NCI-H1417 (cell line): ENCODE data around the gene ZFP62.
A peak's percentile ranks its signal among the peaks of the same experiment; 100 is the strongest.

Experiments used
- DNase-seq, 3 experiments: peaks; one replicate each; lab custom pipeline; 2025; lab: John Stamatoyannopoulos, UW

The ZFP62 gene

GRCh38 chr5:180810210-180810958 is 50.7 kb downstream of the ZFP62 start:
- DNase-seq, result peak; percentile 92 to 95 (median 93)

GRCh38 chr5:180809403-180810209 is 51.5 kb downstream of the ZFP62 start:
- peak; percentile 77 to 89 (median 86) for DNase-seq

GRCh38 chr5:180808461-180809000 is 52.5 kb downstream of the ZFP62 start:
- DNase-seq, result no peak

- DNase-seq, result no peak
These were observed 53.2 kb downstream of the ZFP62 start for GRCh38 chr5:180807654-180808414.

- DNase-seq, result no peak
These were observed 54.0 kb downstream of the ZFP62 start for GRCh38 chr5:180807046-180807445.

- DNase-seq, result peak in 1 of 3 experiments; percentile 13
These were observed 54.6 kb downstream of the ZFP62 start for GRCh38 chr5:180806351-180807011.

- no peak for DNase-seq
These were observed 56.9 kb downstream of the ZFP62 start for GRCh38 chr5:180804129-180804618.

GRCh38 chr5:180803181-180804128 is 57.6 kb downstream of the ZFP62 start:
- DNase-seq, result no peak

- DNase-seq, result peak; percentile 40 to 59 (median 46)
These were observed 58.5 kb downstream of the ZFP62 start, which contains the start of gene MGAT1 for GRCh38 chr5:180802325-180803180. Gene MGAT1 (minus strand): TSS chr5:180802806. CDS start chr5:180792971, 9,835 bp downstream.

GRCh38 chr5:180801596-180802324 is 59.3 kb downstream of the ZFP62 start:
- DNase-seq, result no peak

- no peak for DNase-seq
These were observed 60.9 kb downstream of the ZFP62 start for GRCh38 chr5:180799902-180800801.

- peak in 1 of 3 experiments; percentile 14 for DNase-seq
These were observed 61.9 kb downstream of the ZFP62 start for GRCh38 chr5:180799194-180799593.

GRCh38 chr5:180798193-180798592 is 62.9 kb downstream of the ZFP62 start:
- DNase-seq, result no peak
